Skin epidermis (tissue), 12 donors: Measurements from ENCODE around the gene BOC.

ENCODE experiments used
- H3K27ac ChIP-seq, 21 experiments: fragments of 200-600 bp; sonication (generic) in 11 of 21; one replicate each; pipeline ENCODE4 v1.5.0; 2020; ENCODE audit warnings: mild to moderate bottlenecking in 3 of 21, inconsistent platforms in 2 of 21, moderate library complexity in 2 of 21
- H3K4me3 ChIP-seq, 7 experiments: fragments of 200-600 bp; sonication (generic) in 2 of 7; one replicate each; pipeline ENCODE4 v1.5.0; 2020; ENCODE audit warnings: inconsistent platforms in 2 of 7, mild to moderate bottlenecking in 2 of 7, moderate library complexity in 1 of 7

BOC gene

DNA sequence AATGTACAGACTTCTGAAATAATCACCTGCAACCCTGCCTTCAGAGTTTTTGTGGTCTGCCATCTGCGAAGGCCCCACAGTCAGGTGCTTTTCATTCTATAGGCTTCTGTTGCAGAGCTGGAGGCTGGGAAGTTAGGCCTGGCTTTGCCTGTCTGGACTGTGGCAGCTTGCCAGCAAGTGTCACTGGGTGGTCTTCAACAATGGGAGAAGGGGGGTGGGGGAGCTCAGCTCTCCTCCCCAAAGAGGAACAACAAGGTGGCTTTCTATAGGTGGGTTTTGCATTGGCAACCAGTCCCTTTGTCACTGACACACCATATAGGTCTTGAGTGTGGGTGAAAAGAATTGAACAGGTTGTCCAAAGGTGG lies 7.3 kb downstream of the BOC start:
- Histone ChIP-seq H3K27ac (peak overlapping the region in 5 of 21 experiments; percentile 32 to 65 (median 61)), H3K4me3 (no peak overlapping the region)

DNA sequence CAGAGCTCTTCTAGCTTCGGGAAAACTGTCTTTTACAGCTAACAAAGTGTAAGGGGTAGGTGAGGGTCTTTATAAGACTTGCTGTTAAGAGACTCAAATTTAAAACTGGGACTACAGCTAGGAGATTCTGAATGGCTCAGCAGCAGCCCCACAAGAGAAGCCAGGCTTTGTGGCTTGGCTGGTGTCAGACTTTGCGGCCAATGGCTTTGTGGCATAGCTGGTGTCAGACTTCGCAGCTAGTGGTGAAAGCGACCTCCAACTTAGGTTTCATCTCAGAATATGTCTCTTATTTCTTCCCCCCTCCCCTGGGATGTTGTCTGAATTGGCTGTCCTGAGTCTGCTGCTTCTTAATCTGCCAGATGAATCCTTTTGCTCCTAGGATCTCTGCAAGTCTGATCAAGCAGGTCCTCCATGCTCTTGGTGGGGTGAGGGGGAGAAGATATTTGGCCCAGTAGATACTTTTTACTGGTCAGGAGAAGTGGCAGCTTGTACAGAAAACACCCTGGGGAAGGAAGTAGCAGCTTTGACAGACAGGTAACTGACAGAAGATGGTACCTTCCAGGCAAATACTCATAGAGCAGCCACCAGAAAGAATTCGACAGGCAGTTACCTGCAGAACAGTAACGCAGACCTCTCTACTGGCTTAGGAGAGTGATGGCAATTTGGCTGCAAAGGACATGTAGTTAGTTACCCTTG lies 8.4 kb downstream of the BOC start:
- Histone ChIP-seq H3K27ac (peak overlapping the region in 11 of 21 experiments; percentile 6 to 67 (median 42)), H3K4me3 (no peak overlapping the region)

DNA sequence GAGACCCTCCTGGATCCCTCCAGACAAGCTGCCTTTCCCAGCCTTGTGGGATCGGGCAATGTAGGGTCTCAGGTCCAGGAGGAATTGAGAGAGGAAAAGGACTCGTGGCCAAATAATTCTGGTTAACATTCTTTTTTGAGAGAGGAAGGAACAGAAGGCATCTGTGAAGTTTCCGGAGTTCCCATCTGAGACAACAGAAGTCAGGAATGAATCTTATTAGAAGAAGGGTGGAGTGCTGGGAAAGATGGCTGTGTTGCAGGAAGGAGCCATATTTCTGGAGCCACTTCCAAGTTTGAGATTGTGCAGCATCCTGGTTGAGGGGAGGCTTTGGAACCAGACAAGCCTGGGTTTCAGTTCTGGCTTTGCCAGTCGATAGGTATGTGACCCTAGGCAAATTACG lies 9.4 kb downstream of the BOC start:
- Histone ChIP-seq H3K27ac (peak overlapping the region in 15 of 21 experiments; percentile 3 to 67 (median 36)), H3K4me3 (no peak overlapping the region)

DNA sequence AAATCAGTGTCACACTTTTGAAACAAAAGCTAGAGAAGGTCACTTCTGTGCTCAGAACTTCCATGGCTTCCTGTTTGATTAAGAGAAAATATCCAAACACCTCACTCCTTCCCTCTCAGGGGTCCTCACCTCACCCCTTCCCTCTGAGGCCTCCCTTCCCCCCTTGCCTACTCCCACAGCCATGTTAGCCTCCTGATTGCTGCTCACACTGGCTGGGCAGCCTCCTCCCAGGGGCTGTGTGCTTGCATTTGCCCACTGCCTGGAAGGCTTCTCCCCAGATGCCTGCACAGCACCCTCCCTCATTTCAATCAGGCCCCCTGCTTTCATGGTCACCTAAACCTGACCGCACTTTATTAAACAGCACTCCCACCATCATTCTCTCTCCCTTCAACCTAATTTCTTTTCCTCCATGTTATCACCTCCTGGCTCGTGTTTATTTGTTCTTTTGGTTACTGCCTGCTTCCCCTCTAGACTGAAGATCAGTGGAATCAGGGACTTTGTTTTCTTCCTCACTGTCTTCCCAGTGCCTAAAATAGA lies 10.4 kb downstream of the BOC start:
- H3K4me3 ChIP-seq: no peak overlapping the region

DNA sequence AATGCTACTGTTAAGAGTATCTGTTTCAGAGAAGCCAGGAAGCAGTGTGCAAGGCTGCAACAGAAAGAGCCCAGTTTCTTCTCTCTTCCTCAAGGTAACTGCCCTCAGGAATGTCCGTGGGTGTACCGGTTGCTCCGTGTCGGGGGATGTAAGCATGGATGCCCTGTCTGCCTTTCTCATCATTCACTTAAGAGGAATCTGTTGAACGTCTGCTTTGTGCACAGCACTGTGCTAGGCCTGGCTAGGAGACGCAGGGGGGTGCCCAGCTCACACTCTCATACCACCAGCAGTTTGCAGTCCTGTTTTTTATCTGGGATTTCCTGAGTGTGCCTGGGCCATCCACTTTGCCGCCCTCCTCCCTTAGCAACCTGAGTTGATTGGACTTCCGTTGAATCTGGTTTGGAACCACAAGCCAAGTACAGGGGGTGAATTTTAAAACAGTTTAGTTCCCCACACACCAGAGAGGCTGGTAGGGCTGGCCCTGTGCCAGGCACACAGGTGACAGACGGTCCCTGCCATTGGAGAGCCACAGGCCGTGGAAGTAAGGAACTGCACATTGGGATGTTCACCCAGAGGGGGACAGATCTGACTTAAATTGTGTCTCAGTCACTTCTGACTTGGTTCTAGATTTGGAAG lies 11.2 kb downstream of the BOC start:
- H3K27ac ChIP-seq: peak overlapping the region in 9 of 21 experiments; percentile 2 to 57 (median 22)
- H3K4me3 ChIP-seq: no peak overlapping the region

More for the DNA sequence above, 10.4 kb downstream of the BOC start:
- H3K27ac ChIP-seq: peak overlapping the region in 8 of 21 experiments; percentile 5 to 43 (median 38)

DNA sequence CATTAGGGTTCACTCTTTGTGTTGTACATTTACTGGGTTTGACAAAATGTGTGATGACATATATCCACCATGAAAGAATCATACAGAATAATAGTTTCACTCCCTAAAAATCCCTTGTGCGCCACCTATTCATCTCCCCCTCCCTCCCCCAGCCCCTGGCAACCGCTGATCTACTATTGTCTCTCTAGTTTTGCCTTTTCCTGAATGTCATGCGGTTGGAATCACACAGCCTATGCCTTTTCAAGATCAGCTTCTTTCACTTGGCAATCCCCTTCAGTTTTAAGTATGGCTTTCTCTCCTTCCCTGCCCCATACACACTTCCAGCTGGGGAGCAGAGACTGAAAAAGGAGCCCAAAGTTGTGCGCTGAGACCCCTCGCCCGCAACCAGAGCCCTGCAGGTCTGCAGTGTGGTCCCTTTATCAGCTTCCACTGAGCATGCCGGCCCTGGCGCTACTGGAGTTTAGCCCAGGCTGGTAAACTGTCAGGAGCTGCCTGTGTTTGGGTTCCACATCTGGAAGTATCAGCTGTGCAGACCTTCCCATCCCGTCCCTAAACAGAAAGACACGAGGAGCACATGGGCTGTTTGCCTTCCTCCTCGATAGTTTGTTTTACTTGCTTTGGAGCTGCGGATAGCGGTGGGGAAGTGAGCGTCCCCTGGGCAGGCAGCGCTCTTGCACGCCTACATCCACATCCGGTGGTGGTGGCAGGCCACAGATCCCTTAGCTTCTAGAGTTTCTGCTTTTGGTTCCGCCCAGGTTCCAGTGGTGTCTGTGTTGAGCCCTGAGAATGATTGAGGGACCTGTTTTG lies 12.3 kb downstream of the BOC start:
- Histone ChIP-seq H3K27ac (peak overlapping the region in 9 of 21 experiments; percentile 14 to 67 (median 47)), H3K4me3 (no peak overlapping the region)

DNA sequence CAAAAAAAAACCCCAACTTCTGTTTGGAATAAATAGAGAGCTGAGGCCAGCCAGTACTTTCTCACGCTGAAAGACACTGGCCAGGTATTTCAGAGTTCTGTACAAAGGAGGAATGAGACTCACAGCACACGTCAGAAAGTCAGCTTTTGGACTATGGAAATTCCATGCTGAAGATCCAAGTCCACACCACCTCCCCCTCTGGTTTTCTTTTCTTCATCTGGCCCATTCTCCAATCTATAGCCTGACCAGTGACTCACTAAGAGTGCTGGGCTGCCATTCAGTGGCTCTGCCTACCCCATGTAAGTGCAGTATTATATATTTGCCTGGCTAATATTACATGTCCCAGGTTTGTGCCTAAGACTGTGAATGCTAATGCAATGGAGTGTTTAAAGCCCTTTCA lies 13.9 kb downstream of the BOC start:
- H3K27ac ChIP-seq: peak overlapping the region in 2 of 21 experiments; percentile 7 to 27

DNA sequence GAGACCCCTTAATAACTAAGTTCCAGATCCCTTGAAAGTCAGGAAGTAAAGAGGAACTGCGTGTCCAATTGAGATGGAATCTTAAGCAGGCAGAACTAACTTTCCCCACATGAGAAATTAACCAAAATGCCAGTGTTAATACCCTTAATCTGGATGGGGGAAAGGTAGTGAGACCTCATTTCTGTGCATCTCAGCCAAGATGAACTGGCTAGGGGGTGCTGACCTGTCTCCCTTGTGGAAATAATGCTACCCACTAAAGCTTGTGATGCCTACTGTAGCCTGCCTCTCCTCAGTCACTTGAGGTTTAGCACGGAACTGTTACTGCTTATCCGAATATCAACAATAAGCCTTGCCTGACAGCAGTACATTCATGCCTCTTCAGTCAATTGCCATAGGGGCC lies 15.1 kb downstream of the BOC start:
- peak overlapping the region in 2 of 21 experiments; percentile 8 to 47 for H3K27ac ChIP-seq
- H3K4me3 ChIP-seq: no peak overlapping the region

More for the DNA sequence above, 13.9 kb downstream of the BOC start:
- H3K4me3 ChIP-seq: no peak overlapping the region

DNA sequence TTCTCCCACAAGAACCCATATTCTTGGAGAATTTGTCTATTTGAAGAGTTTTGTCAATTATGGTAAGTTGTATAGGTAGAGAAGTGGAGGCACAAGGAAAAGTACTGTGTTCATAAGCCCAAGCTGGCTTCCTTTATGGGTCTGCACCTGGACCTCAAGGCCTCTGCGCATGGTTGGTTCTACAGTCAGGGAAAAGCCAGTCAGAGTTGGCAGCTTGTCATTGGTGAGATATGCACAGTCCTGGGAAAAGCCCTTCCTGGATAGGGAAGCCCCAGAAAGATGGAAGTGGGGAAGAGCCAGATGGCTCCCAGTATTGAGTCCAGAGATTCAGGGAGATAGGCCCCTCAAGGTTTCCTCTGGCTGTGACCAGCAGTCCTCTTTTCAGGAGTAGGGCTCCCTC lies 15.8 kb downstream of the BOC start:
- peak overlapping the region in 2 of 21 experiments; percentile 8 to 52 for H3K27ac ChIP-seq
- no peak overlapping the region for H3K4me3 ChIP-seq

GRCh38 chr3:113228498-113229286 lies 17.3 kb downstream of the BOC start:
- Histone ChIP-seq H3K4me3 (no peak overlapping the region), H3K27ac (peak overlapping the region in 8 of 21 experiments; percentile 2 to 58 (median 30))

GRCh38 chr3:113231391-113231790 lies 20.0 kb downstream of the BOC start:
- H3K4me3 ChIP-seq: no peak overlapping the region
- peak overlapping the region in 5 of 21 experiments; percentile 7 to 34 (median 27) for H3K27ac ChIP-seq

DNA sequence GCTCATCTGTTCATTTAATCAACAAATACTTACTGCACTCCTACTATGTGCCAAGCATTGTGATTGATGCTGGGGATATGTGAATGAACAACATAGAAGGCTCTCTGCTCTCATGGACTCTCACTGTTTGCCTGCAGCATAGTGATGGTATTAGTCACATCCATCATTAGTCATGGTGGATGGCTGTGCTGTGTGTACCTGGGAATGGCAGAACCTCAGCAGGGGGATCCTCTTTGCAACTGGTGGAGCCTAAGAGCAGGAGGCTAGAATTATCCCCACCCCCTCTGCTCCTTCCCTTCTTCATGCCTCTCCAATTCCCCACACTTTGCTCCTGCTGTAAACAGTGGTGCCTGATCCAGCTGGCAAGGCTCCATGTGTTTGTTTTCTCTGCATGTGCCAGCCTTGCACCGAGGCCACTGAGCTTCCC lies 20.5 kb downstream of the BOC start:
- Histone ChIP-seq H3K27ac (peak overlapping the region in 8 of 21 experiments; percentile 3 to 51 (median 30)), H3K4me3 (no peak overlapping the region)

DNA sequence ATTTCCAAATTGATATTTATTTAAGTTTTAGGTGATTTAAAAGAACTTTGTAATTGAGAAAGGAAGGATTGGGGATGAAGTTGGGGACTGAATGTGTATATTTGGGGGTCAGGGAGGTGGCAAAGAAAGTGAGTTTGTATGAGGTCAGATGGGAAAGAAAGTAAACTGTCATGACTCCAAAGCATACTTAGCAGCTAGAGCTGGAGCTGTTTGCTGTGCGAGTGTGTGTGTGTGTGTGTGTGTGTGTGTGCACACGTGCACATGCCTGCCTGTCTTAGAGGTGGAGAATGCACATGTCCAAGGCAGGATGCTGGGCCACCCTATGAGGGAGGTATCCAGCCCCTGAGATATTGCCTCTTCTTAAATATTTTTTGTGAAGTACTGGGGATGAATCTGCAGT lies 21.0 kb downstream of the BOC start:
- H3K27ac ChIP-seq: peak overlapping the region in 7 of 21 experiments; percentile 3 to 51 (median 27)
- no peak overlapping the region for H3K4me3 ChIP-seq

DNA sequence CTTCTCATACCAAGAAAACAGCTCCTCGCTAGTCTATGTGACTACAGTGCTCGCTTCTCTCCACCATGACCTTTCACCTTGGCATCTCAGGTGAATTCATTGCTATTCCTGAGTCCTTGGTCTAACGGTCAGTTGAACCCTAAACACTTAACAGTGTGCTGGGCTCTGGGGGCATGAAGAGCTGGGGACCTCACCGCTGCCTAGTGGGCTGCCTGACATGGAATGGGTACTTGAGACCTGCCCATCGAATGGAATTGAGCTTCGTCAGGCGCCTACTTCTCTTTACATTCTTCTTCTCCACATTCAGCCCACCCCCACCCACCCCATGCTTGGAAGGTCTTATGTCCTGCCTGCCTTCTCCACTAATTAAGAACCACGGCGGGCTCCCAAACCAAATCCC lies 22.1 kb downstream of the BOC start:
- H3K27ac ChIP-seq: peak overlapping the region in 8 of 21 experiments; percentile 2 to 60 (median 30)
- H3K4me3 ChIP-seq: no peak overlapping the region

GRCh38 chr3:113234028-113234427 lies 22.7 kb downstream of the BOC start:
- peak overlapping the region in 7 of 21 experiments; percentile 2 to 60 (median 37) for H3K27ac ChIP-seq

GRCh38 chr3:113234688-113235260 lies 23.4 kb downstream of the BOC start:
- Histone ChIP-seq H3K27ac (peak overlapping the region in 9 of 21 experiments; percentile 2 to 60 (median 38)), H3K4me3 (no peak overlapping the region)

More at GRCh38 chr3:113234028-113234427, 22.7 kb downstream of the BOC start:
- H3K4me3 ChIP-seq: no peak overlapping the region

DNA sequence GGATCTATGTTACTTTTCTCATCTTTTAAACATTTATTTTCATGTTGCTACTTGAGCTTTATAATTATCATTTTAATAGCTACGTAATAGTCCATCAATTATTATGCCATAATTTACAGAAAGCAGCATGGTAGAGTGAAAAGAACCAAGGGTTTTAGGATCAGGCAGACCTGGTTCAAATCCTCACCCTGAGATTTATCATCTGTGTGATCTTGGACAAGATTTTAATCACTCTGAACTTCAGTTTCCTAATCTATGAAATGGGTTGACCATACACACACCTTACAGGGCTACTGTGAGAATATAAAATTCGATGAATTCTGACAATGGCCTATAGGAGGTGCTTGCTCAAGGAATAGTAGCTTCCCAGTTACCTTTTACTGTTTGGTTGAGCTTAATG lies 27.1 kb downstream of the BOC start:
- Histone ChIP-seq H3K4me3 (no peak overlapping the region), H3K27ac (peak overlapping the region in 2 of 21 experiments; percentile 25 to 29)

DNA sequence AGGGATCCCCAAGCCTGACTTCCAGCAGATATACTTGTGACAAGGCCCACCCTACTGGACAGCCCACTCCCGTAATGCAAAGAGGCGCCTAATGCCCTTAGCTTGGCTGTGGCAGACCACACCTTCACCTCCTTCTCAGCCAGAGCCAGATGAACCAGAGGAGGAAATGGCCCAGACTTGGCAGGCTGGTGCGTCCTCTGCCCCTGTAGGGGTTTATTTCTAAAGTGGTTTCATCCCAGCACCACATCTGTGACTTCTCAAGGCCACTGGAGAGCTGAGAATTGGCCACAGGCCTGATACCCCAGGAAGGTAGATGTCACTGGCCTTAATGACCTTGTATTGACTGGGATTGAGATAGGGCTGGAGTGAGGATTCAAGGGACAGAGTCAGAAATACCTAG lies 29.5 kb downstream of the BOC start:
- Histone ChIP-seq H3K27ac (peak overlapping the region in 14 of 21 experiments; percentile 20 to 83 (median 68)), H3K4me3 (no peak overlapping the region)
